Measurements from ENCODE around the gene GLIPR2.

DNA sequence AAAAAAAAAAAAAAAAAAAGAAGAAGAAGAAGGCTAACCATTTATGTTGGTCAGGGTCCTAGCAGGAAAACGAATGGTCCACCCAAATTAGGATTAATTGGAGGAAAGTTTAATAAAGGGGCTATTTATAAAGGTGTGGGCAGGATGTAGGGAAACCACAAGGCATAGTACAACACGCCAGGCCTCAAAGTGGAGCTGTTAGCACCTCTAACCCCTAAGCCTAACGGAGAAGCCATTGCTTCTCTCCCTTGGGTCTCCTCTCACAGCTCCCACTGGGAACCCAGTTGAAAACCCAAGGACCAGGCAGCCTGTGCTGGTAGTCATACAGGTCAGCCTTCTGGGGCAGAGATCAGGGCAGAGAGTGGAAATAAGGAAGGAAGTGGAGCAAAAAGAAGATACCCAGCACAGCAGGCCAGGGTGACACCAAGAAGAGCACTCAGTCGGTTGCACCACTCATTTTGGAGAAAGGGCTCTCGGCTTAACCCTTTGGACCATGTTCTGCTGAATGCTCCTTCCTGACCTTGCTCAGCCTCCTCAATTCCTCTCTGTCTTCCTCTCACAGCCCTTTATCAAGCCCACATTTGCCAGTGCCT is 8.8 kb upstream of the GLIPR2 start:
- TF ChIP-seq, protein P1, sequence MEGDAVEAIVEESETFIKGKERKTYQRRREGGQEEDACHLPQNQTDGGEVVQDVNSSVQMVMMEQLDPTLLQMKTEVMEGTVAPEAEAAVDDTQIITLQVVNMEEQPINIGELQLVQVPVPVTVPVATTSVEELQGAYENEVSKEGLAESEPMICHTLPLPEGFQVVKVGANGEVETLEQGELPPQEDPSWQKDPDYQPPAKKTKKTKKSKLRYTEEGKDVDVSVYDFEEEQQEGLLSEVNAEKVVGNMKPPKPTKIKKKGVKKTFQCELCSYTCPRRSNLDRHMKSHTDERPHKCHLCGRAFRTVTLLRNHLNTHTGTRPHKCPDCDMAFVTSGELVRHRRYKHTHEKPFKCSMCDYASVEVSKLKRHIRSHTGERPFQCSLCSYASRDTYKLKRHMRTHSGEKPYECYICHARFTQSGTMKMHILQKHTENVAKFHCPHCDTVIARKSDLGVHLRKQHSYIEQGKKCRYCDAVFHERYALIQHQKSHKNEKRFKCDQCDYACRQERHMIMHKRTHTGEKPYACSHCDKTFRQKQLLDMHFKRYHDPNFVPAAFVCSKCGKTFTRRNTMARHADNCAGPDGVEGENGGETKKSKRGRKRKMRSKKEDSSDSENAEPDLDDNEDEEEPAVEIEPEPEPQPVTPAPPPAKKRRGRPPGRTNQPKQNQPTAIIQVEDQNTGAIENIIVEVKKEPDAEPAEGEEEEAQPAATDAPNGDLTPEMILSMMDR (IDR thresholded peaks at IDR 0.05; ENCODE audit: low read depth, low read length), result no peak
- no peak for TF ChIP-seq EZH2phosphoT487 (IDR thresholded peaks at IDR 0.05; ENCODE audit: low read depth)
